Hematopoietic multipotent progenitor cell treated with erythropoietin and hydrocortisone succinate and interleukin-3 and kit ligand, for 8 days (in vitro differentiated cells): ENCODE measurements around the gene LPIN3.
A peak's percentile ranks its signal among the peaks of the same experiment; 100 is the strongest.
"Not testable (repeated sequence)": the region's sequence is repeated elsewhere in the genome, so short reads cannot be mapped to it uniquely, and the experiment has no call there.

Experiments
- DNase-seq: peaks from one replicate; pipeline ENCODE4 v3.0.0-alpha.2; 2015

LPIN3 gene

GRCh38 chr20:41340327-41341055, at the start of gene LPIN3:
Gene LPIN3, plus strand, starts transcription at chr20:41340821. Its CDS starts 4,983 bp downstream, at chr20:41345804.
- peak; percentile 89 for DNase-seq

GRCh38 chr20:41293269-41294037, 47.2 kb upstream of the LPIN3 start:
- no peak for DNase-seq

GRCh38 chr20:41299899-41300298, 40.7 kb upstream of the LPIN3 start:
- no peak for DNase-seq

GRCh38 chr20:41300383-41300782, 40.2 kb upstream of the LPIN3 start:
- no peak for DNase-seq

- no peak for DNase-seq
Observed at GRCh38 chr20:41300886-41301285, 39.7 kb upstream of the LPIN3 start.

- DNase-seq = no peak
Observed at GRCh38 chr20:41304002-41304401, 36.6 kb upstream of the LPIN3 start.

- DNase-seq = no peak
Observed at GRCh38 chr20:41304424-41305079, 36.1 kb upstream of the LPIN3 start.

- DNase-seq = no peak
Observed at GRCh38 chr20:41306061-41306727, 34.4 kb upstream of the LPIN3 start.

GRCh38 chr20:41307021-41307420, 33.6 kb upstream of the LPIN3 start:
- DNase-seq = no peak

- DNase-seq = peak; percentile 29
Observed at GRCh38 chr20:41308290-41308711, 32.3 kb upstream of the LPIN3 start.

GRCh38 chr20:41308726-41309413, 31.8 kb upstream of the LPIN3 start:
- DNase-seq = peak; percentile 86

- DNase-seq = no peak
Observed at GRCh38 chr20:41309817-41310216, 30.8 kb upstream of the LPIN3 start.

- not testable (repeated sequence) for DNase-seq
Observed at GRCh38 chr20:41312009-41312408, 28.6 kb upstream of the LPIN3 start.

GRCh38 chr20:41314386-41314785, 26.2 kb upstream of the LPIN3 start:
- DNase-seq = no peak

- DNase-seq = no peak
Observed at GRCh38 chr20:41316051-41316450, 24.6 kb upstream of the LPIN3 start.

- DNase-seq = peak; percentile 62
Observed at GRCh38 chr20:41316602-41317545, 23.7 kb upstream of the LPIN3 start.

- peak; percentile 96 for DNase-seq
Observed at GRCh38 chr20:41317546-41318270, 22.9 kb upstream of the LPIN3 start, which contains the start of gene ZHX3. Gene ZHX3, minus strand, starts transcription at chr20:41317731. Its CDS starts 112,815 bp downstream, at chr20:41204916.

GRCh38 chr20:41318271-41318649, 22.4 kb upstream of the LPIN3 start:
- DNase-seq = no peak

- DNase-seq = no peak
Observed at GRCh38 chr20:41320441-41320840, 20.2 kb upstream of the LPIN3 start.

- DNase-seq = no peak
Observed at GRCh38 chr20:41320976-41321375, 19.6 kb upstream of the LPIN3 start.

- no peak for DNase-seq
Observed at GRCh38 chr20:41327178-41327577, 13.4 kb upstream of the LPIN3 start.
